H1 (cell line): ENCODE results near the gene NFX1.
"Not testable (repeated sequence)": the region's sequence is repeated elsewhere in the genome, so short reads cannot be mapped to it uniquely, and the experiment has no call there.

ENCODE experiments used
- CTCF ChIP-seq, 3 experiments: IDR thresholded peaks; 1 replicate in 2 of 3; 2 replicates in 1 of 3; pipeline versions ENCODE4 v1.5.1 to v1.6.1; 2011; ENCODE audit warnings: low read length in 3 of 3, mild to moderate bottlenecking in 3 of 3, inconsistent platforms in 2 of 3, low read depth in 1 of 3, moderate library complexity in 1 of 3; ENCODE audit not compliant: insufficient read depth in 1 of 3; ENCODE audit errors: control extremely low read depth in 1 of 3
- EP300 ChIP-seq, 2 experiments: IDR thresholded peaks; 1 replicate in 1 of 2; 2 replicates in 1 of 2; pipeline ENCODE4 v1.6.1; 2011 to 2012; ENCODE audit warnings: low read depth in 2 of 2, low read length in 2 of 2, mild to moderate bottlenecking in 2 of 2, borderline replicate concordance in 1 of 2, inconsistent platforms in 1 of 2, moderate library complexity in 1 of 2
- TAF7 ChIP-seq: optimal IDR thresholded peaks from 2 replicates; pipeline ENCODE3; 2011; ENCODE audit warnings: low read depth, mild to moderate bottlenecking, inconsistent platforms, low read length, moderate library complexity, borderline replicate concordance

GRCh38 chr9:33386998-33387397, 96.7 kb downstream of the NFX1 start:
- not testable (repeated sequence) for TF ChIP-seq CTCF (IDR thresholded peaks at IDR 0.05; ENCODE audit: control extremely low read depth in 1 of 3, insufficient read depth in 1 of 3, low read depth in 1 of 3, low read length in 3 of 3); EP300 (IDR thresholded peaks at IDR 0.05; ENCODE audit: borderline replicate concordance in 1 of 2, low read depth in 2 of 2, low read length in 2 of 2); TAF7
